Hepatocyte (in vitro differentiated cells): Measurements from ENCODE around the gene GPN2. TPM values are rescaled to one million over a fixed set of nuclear protein-coding genes. Genes with fewer than 3 reads are reported as not detected.

Experiments used
- DNase-seq: peaks from one replicate; pipeline ENCODE4 v3.0.0-alpha.2; 2016; ENCODE audit warnings: low spot score
- H2AFZ ChIP-seq: fragments of 200-600 bp; sonication (generic); 2 replicates; pipeline ENCODE4 v1.6.0; 2016; ENCODE audit warnings: antibody characterized with exemption, mild to moderate bottlenecking
- H3K27ac ChIP-seq: fragments of 200-600 bp; sonication (generic); 2 replicates; pipeline ENCODE4 v1.5.1; 2016; ENCODE audit warnings: mild to moderate bottlenecking
- H3K27me3 ChIP-seq: fragments of 200-600 bp; sonication (generic); 2 replicates; pipeline ENCODE4 v1.6.1; 2016
- H3K36me3 ChIP-seq: fragments of 200-600 bp; sonication (generic); replicated peaks from 2 replicates; pipeline ENCODE4 v1.5.1; 2016; ENCODE audit warnings: low read depth; ENCODE audit not compliant: insufficient read depth
- H3K4me1 ChIP-seq: fragments of 200-600 bp; sonication (generic); 2 replicates; pipeline ENCODE4 v1.5.1; 2016; ENCODE audit warnings: mild to moderate bottlenecking, moderate library complexity; ENCODE audit not compliant: insufficient read depth
- H3K4me2 ChIP-seq: fragments of 200-600 bp; sonication (generic); 2 replicates; pipeline ENCODE4 v1.6.0; 2016
- H3K4me3 ChIP-seq: fragments of 200-600 bp; sonication (generic); 2 replicates; pipeline ENCODE4 v1.5.1; 2016; ENCODE audit warnings: mild to moderate bottlenecking
- H3K79me2 ChIP-seq: fragments of 200-600 bp; sonication (generic); 2 replicates; pipeline ENCODE4 v1.6.0; 2017; ENCODE audit warnings: mild to moderate bottlenecking
- H3K9me2 ChIP-seq: fragments of 200-600 bp; sonication (generic); replicated peaks from 2 replicates; pipeline ENCODE4 v1.6.0; 2017; ENCODE audit warnings: mild to moderate bottlenecking; ENCODE audit not compliant: insufficient read depth
- H3K9me3 ChIP-seq: fragments of 200-600 bp; sonication (generic); 2 replicates; pipeline ENCODE4 v1.5.1; 2016; ENCODE audit warnings: low read depth, mild to moderate bottlenecking
- H4K20me1 ChIP-seq: fragments of 200-600 bp; sonication (generic); 2 replicates; pipeline ENCODE4 v1.6.0; 2016; ENCODE audit warnings: mild to moderate bottlenecking; ENCODE audit not compliant: insufficient read depth, poor library complexity, severe bottlenecking
- CTCF ChIP-seq: fragments of 200-600 bp; sonication (generic); IDR thresholded peaks from 2 replicates; pipeline ENCODE4 v1.5.1; 2016; ENCODE audit warnings: antibody characterized with exemption, mild to moderate bottlenecking; ENCODE audit not compliant: poor library complexity
- EZH2 ChIP-seq: fragments of 200-600 bp; sonication (generic); IDR thresholded peaks from 2 replicates; pipeline ENCODE4 v1.6.1; 2016; ENCODE audit warnings: antibody characterized with exemption, mild to moderate bottlenecking, borderline replicate concordance
- EZH2phosphoT487 ChIP-seq: fragments of 200-600 bp; sonication (generic); IDR thresholded peaks from one replicate; pipeline ENCODE4 v1.6.1; 2018; ENCODE audit warnings: antibody characterized with exemption, mild to moderate bottlenecking, low read depth, moderate library complexity; ENCODE audit not compliant: unreplicated experiment, severe bottlenecking
- WGBS: methylation state at CpG from one replicate; pipeline ENCODE4 v1.1.6; 2016; ENCODE audit warnings: low lambda C conversion rate; ENCODE audit errors: missing lambda C conversion rate; 5-methylcytosine and 5-hydroxymethylcytosine counted together
- polyA plus RNA-seq: library from polyadenylated mRNA; unstranded; fragments of >200 nt; fragmentation: Nextera tagmentation; extraction: Ambion mirVana; gene quantifications from 2 replicates; pipeline ENCODE4 v1.2.1, GENCODE V29; 2016
- total RNA-seq: library from RNA; depleted of rRNA; stranded (reverse); fragments of >200 nt; gene quantifications from 2 replicates; pipeline ENCODE4 v1.2.3, GENCODE V29; 2014

The GPN2 gene
- total and polyA plus RNA-seq, 2 experiments from 2014 or later: 12.6 to 37.9 TPM

DNA sequence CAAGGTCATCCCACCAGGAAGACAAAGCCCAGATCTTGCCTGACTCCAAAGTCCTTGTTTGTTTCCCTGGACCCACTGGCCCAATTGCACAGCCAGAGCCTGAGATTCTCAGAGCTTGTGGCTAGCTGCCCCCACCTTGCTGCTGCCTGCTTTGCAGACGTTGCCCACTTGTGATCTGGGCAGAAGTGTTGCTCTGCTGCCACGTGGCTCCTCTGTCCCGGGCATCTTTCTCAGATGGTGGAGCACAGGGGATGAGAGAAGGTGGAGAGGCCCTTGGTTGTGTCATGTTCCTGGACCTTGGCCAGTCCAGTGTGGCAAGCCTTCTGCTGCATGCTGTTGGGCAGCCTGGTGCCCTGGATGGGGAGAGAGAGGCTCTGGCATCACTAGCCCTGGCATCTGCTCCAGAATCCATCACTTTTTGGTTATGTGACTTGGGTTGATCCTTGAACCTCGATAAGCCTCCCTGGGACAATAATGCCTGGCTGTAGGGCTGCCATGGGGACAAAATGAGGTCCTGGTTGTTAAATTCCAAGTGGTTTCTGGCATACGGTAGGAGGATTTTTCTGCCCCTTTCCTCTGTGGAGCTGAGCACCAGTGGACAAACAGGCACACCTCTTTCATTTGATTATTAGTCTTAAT, 25.2 kb upstream of the GPN2 start:
- H3K27ac ChIP-seq: peak overlapping the region; percentile 93
- H2AFZ ChIP-seq: no peak overlapping the region
- H3K4me2 ChIP-seq: peak overlapping the region; percentile 58
- no peak overlapping the region for H3K4me3 ChIP-seq
- H3K79me2 ChIP-seq: peaks cover 18% of the 10 kb centered on the region
- H3K9me2 ChIP-seq: no peaks in the 10 kb centered on the region
- peaks cover 32% of the 10 kb centered on the region for H3K4me1 ChIP-seq
- no peaks in the 10 kb centered on the region for H4K20me1 ChIP-seq
- no peaks in the 10 kb centered on the region for H3K27me3 ChIP-seq
- H3K36me3 ChIP-seq: no peaks in the 10 kb centered on the region
- TF ChIP-seq EZH2phosphoT487 (no peak), EZH2 (no peak), CTCF (no peak)
- no peak for DNase-seq
- no peaks in the 10 kb centered on the region for H3K9me3 ChIP-seq
- WGBS: 74% methylated on average over 5 of the region's 5 CpGs

DNA sequence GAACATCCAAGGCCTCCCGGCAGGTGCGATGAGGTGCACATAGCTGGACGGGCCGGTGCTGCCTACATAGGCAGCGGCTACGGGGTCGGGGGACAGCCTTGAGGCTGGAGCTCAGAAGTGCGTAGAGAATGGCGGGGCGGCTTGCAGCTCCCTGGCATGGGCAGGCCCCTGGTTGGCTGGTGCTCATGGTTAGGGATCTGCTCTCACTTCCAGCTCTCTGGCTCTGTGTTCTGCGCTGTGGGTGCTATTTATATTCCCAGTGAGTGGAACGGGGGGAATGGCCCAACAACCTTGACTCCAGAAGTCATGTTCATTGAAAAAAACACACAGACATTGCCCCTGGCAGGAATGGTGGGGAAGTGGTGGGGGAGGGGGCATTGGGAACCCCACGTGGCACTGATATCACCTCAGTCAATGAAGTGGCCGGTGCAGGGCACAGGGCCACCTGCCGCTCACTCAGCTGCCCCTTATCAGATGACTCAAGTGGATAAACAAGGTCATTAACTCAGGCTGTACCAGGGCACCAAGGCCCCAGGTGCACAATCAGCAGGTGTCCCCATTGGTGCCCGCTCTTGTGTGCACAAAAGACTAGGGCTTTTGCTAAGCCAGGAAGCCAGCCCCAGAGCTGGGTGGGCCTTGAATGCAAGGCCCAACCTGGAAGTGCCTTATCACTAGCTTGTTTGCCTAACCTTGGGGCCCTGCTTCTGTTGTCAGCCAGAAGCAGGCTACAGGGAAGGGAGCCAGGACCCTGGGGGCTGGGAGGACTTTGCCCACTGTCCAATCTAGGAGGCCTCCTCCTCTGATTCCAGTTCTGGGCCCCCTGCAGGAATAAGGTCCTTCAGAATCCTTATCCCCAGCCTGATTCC, 23.9 kb upstream of the GPN2 start, which contains the start of gene NR0B2:
Gene NR0B2 (minus strand): TSS at position 222 of the 866 bp plus-strand sequence. CDS start 35 bp downstream, at position 187.
- Histone ChIP-seq H3K4me3 (peak within 1 kb of the TSS; percentile 6), H3K27ac (peak within 1 kb of the TSS; percentile 93), H2AFZ (no peak within 1 kb of the TSS), H3K9me2 (no peaks in the 10 kb centered on the region), H3K4me1 (peaks cover 36% of the 10 kb centered on the region), H4K20me1 (no peaks in the 10 kb centered on the region), H3K79me2 (peaks cover 18% of the 10 kb centered on the region), H3K27me3 (no peaks in the 10 kb centered on the region), H3K36me3 (no peaks in the 10 kb centered on the region), H3K9me3 (no peaks in the 10 kb centered on the region), H3K4me2 (peak within 1 kb of the TSS; percentile 70)
- 66% methylated on average over 16 of the region's 16 CpGs for WGBS
- peak; percentile 29 for TF ChIP-seq EZH2phosphoT487
- TF ChIP-seq EZH2: no peak
- no peak for TF ChIP-seq CTCF
- peak; percentile 90 for DNase-seq

DNA sequence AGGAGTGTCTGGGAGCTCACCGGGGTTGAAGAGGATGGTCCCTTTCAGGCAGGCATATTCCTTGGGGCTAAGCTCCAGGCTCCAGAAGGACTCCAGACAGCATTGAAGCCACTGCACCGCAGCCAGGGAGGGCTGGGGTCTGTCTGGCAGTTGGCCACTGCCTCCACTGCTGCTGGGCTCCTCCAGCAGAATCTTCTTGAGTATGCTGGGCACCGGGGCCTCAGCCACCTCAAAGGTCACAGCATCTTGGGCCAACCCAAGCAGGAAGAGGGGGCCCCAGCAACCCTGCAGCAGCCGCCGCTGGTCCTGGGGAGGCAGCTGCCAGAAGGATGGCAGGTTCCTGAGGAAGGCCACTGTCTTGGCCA, 23.3 kb upstream of the GPN2 start:
- no peaks in the 10 kb centered on the region for H3K9me3 ChIP-seq
- H2AFZ ChIP-seq: no peak overlapping the region
- peak overlapping the region; percentile 70 for H3K4me2 ChIP-seq
- H4K20me1 ChIP-seq: no peaks in the 10 kb centered on the region
- peak overlapping the region; percentile 93 for H3K27ac ChIP-seq
- peaks cover 36% of the 10 kb centered on the region for H3K4me1 ChIP-seq
- H3K27me3 ChIP-seq: no peaks in the 10 kb centered on the region
- peaks cover 18% of the 10 kb centered on the region for H3K79me2 ChIP-seq
- no peaks in the 10 kb centered on the region for H3K36me3 ChIP-seq
- H3K4me3 ChIP-seq: no peak overlapping the region
- 85% methylated on average over 5 of the region's 5 CpGs for WGBS
- no peak for DNase-seq
- TF ChIP-seq EZH2phosphoT487: no peak
- no peak for TF ChIP-seq EZH2
- TF ChIP-seq CTCF: no peak
- no peaks in the 10 kb centered on the region for H3K9me2 ChIP-seq
